ENCODE results near the gene ALPK1. TPM values are rescaled to one million over a fixed set of nuclear protein-coding genes. Genes with fewer than 3 reads are reported as not detected.

Gene ALPK1
- total and polyA plus RNA-seq, 2 experiments from 2014 or later: 0.10 to 0.49 TPM

- TF ChIP-seq ETS1 (IDR thresholded peaks at IDR 0.05) (no peak), NANOG (IDR thresholded peaks at IDR 0.05; ENCODE audit: borderline replicate concordance) (no peak), EZH2phosphoT487 (IDR thresholded peaks at IDR 0.05; ENCODE audit: unreplicated experiment) (no peak), JUNB (IDR thresholded peaks at IDR 0.05; ENCODE audit: unreplicated experiment) (no peak), ZNF462 (CRISPR knock-in tag; IDR thresholded peaks at IDR 0.05) (no peak), ZNF331 (CRISPR knock-in tag; IDR thresholded peaks at IDR 0.05; ENCODE audit: low read depth) (no peak)
Measured at GRCh38 chr4:112284662-112285411, 12.3 kb upstream of the ALPK1 start (continued).

All from GM23338 (cell line).